GM21367 (cell line): ENCODE results near the gene FYB1.
A peak's percentile ranks its signal among the peaks of the same experiment; 100 is the strongest.
"Not testable (repeated sequence)": the region's sequence is repeated elsewhere in the genome, so short reads cannot be mapped to it uniquely, and the experiment has no call there.

Experiments
- ATAC-seq: cut with Tn5 transposase; IDR thresholded peaks from one replicate; pipeline ENCODE4 v1.9.1; 2021; ENCODE audit not compliant: unreplicated experiment

FYB1 gene

DNA sequence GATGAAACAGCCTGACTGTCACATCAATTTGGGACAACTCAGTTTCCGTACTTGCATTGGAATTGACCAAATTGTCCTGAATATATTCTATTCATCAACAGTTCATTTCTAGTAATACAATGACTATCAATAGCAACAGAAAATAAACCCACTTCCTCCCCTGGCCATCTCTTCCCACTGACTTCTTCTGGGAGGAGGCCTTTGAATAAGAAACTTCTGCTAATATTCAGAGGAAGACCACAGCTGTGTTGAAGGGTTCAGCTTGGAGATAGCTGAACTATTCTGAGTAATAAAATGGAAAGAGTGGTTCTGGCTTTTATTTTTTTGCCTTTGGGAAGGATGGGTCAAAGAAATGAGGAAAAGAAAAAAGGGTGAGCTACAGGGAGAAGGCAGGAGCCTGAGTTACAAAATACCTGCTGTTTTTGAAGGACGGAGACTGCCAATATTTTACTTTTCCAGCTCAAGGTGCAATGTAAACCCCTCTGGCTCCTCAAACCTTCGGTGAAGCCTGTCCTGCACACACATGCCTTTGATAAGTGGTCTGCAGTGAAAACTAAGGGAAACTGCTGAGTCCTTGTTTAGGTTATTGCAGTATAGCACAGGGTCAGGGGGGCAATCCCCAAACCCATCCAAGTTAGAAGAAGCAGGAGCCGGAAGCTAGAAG, 29.9 kb downstream of the FYB1 start:
- no peak for ATAC-seq

DNA sequence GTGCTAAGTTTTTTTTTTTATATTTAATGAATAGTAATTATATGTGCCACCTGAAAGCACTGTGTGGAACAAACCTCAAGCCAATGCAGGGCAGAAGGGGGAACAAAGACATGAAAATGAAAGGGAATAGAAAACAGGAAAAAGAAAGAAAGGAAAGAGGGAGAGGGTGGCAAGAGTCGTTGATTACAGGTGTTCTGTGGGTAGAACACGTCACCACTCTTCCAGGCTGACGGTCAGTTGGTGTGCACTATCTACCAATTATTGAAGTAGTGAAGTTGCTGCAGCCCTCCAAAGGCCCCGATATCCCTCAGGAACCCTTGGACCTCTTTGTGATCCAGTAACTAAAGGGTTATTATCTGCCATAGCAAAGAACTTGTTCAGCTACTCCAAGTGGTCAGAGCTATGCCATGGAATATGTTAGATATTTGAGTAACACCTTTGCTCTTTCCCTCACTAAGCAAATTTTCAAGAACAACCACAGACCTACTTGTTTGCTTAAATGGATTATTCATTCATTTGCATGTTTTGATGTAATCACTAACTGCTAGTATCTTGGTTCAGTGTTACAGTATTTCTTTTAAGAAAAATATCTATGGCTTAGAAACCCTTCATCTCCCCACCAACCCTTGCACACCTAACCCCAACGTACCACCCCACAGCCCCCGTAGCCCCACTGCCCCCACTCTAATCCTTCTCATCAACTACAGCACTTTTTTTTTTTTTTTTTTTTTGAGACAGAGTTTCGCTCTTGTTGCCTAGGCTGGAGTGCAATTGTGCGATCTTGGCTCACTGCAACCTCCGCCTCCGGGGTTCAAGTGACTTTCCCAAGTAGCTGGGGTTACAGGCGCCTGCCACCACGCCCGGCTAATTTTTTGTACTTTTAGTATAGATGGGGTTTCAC, 31.3 kb downstream of the FYB1 start:
- no peak for ATAC-seq

DNA sequence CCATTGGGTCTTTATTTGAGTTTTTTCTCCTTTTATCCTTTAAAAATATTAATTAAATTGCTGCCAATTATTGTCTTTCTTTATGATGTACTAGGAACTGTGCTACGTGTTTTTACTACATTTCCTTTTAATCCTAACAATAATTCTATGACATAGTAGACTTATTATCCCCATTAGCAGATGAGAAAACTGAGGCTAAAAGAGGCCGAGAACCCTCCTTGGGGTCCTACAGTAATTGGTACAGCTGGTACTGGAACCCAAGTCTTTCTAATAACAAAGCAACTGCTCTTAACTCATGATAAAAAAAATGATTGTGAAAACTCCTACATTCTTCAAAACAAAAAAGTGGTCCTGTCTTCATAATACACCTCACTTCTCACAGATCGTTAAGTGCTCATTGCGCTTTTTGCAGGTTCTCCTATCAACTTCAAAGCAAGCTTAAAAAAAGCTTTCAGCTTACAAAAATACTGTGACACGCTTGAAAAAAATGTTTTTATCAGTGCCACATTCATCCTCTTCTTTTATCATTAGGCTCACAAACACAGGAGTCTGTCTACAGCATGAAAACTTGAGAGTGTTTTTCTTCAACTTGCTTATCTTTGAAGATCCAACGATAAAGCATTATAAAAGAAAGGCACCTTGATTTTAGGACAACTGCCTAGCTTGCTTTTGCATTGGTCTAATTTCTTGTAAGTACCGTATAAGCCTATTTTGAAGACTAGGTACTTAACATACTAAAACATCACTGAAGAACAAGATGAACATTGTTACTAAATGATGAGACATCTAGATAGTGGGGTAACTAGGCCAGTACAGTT, 32.4 kb downstream of the FYB1 start:
- ATAC-seq, result no peak

DNA sequence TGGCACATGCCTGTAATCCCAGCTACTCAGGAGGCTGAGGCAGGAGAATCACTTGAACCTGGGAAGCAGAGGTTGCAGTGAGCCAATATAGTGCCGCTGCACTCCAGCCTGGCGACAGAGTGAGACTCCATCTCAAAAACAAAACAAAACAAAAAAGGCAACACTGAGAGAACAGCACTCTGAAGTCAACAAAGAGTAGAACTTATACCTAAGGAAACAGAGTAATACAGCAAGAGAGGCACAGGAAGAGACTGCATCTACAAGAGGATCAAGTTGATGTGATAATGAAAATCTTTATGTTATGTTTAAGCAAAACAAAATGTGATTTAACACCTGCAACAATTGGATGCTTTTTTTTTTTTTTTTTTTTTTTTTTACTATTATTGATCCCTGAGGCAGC, 33.1 kb downstream of the FYB1 start:
- no peak for ATAC-seq

DNA sequence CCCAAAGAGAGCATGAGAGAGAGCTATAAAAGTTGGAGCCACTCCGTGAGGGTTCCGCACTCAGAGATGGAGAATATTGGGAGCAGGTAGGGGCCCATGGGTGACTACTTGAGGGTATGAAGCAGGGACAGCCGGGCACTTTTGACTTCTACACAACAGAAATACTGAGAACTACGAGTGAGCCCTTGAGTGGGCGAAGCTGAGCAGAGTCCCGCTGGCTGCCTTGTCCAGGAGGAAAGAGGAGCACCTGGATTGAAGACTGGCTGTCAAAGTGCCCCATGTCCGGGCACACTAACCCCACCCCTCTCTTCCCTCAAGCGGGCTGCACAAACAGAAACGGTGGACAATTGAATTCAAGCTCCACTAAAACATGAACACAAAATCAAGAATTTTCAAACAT, 33.6 kb downstream of the FYB1 start:
- no peak for ATAC-seq

DNA sequence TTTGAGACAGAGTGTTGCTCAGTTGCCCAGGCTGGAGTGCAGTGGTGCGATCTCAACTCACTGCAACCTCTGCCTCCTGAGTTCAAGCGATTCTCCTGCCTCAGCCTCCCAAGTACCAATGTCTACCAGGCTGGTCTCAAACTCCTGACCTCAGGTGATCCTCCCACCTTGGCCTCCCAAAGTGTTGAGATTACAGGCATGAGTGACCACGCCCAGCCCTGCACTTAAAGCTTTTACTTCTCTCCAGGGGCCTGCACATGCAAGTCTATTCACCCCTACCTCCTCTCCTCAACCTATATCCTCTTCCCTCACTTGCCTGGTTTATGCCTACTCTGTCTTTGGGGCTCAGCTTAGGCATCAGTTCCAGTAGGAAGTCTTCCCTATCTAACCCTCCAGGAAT, 39.8 kb downstream of the FYB1 start:
- ATAC-seq, result not testable (repeated sequence)

DNA sequence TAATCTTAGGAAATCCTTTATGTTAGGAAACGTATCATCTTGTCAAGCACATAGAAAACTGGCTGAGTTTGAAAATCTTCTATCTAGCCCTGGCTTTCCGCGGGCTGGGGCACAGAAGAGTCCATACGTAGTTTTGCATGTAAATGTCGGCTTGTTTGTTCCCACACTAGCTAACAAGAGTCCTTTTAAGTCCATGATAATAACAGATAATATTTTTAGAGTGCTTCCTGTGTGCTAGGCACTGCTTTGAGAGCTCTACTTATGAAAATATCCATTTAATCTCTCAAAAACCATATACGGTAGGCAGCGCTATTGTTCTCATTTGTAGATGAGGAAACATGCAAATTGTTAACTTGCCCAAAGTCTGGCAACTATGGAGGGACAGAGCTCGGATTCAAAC, 40.5 kb downstream of the FYB1 start:
- no peak for ATAC-seq

DNA sequence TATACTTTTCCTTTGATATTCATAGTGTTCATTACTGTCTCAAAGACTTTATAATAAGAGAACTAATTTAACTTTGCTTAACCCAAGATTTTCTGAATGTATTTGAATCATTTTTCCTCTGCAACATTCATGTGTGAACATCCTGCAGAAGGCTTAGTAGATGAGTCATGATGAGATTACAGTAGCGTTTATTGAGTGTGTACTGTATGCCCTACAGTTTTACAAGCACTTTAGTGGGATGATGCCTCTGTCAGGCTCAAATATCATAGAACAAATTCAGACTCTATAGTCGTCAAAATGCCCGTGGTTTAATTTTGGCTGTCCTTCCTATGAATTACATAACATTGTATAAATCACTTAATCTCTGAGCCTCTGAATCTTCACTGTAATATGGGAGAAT, 41.2 kb downstream of the FYB1 start:
- ATAC-seq, result no peak

DNA sequence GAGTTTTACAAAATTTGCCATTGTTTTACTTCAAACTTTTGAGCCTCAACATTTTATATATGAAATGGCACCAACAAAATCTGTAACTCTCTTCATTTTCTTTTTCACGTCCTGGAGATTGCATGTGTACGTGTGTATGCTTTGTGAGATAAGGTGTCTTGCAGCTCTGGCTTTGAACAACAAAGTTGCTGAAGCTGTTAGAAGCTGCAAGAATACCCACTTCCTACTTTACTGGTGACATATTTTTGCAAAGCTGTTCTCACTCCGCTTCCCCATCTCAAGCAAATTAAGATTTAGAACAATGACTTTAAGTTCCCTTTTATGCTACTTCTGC, 41.8 kb downstream of the FYB1 start:
- peak; percentile 73 for ATAC-seq

DNA sequence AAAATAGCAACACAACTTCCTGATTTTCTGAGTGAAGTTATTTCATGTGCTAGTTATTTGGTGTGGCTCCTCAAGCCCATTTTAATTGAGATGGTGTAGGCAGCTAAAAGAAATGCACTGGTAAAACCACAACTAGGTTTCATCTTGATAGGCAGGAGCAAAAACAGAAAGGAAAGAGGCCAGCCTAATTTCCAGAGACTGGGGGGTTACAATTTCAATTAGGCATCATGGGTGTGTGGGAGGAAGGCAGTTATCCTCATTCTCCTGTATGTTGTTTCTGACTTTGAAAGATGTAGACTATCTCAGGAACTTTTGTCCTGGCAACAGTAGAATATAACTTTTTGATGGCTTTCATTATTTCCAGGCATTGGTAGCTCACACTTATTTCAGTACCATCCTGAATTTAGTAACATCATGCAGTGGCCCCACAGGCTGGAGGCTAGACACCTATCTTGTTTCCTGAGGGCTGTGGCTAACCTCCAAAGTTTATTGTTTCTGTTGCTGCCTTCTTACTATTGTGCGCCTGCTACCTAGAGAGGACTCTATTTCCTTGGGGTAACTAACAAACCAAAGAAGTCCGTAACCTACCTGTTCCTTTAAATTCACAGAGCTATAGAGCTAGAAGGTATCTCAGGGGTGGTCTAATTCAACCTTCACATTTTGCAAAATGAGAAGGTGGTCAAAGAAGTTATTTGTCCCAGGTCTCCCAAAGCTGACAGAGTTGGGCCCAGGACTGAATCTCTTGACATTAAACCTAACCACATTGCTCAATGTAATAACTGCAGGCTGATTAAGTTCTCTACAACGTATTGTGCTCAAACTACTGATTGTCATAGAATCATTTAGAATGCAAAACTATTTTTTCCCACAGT, 42.4 kb downstream of the FYB1 start:
- ATAC-seq, result peak; percentile 31

DNA sequence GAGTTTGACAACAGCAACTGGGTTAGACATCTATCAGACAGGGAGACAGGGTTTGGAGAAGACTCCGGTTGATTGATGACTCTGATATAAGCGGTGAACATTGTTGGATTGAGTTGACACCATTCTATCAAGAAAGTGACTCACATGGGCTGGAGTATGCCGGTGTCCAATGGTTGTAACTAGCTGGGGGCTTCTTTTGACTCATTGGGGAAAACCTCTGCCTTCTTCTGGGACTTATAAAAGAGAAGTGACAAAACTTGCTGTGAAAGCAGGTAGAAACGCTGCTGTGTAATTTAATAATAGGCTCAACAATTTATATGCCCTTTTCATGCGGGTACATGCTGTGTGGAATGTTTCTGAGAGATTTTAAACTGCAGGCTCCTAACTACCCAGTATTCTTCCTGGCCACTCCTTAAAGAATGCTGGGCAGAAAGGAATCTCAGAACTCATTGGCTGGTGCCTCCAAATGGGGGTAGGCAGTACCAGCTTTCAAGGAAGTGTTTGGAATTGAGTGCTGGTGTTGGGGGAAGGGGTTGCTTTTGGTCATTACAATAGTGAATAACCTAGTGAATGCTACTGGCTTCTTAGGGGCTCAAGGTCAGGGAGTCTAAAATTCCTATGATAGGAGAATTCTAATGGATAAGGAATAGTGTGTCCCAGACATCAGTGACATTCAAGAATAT, 43.9 kb downstream of the FYB1 start:
- no peak for ATAC-seq

DNA sequence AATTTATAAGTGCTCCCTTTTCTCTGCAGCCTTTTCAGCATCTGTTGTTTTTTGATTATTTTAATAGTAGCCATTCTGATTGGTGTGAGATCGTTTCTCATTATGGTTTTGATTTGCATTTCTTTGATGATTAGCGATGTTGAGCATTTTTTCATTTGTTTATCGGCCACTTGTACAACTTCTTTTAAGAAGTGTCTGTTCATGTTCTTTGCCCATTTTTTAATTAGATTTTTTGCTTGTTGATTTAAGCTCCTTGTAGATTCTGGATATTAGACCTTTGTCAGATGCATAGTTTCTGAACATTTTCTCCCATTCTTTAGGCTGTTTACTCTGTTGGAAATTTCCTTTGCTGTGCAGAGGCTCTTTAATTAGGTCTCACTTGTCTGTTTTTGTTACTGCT, 46.3 kb downstream of the FYB1 start:
- ATAC-seq, result no peak

DNA sequence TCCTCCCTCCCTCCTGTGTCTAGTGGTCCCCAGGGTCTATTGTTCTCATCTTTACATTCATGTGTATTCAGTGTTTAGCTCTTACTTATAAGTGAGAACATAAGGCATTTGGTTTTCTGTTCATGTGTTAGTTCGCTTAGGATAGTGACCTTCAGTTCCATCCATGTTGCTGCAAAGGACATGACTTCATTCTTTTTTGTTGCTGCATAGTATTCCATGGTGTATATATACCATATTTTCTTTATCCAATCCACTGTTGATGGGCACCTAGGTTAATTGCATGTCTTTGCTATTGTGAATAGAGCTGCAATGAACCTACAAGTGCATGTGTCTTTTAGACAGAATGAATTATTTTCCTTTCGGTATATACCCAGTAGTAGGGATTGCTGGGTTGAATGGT, 46.8 kb downstream of the FYB1 start:
- ATAC-seq, result no peak

DNA sequence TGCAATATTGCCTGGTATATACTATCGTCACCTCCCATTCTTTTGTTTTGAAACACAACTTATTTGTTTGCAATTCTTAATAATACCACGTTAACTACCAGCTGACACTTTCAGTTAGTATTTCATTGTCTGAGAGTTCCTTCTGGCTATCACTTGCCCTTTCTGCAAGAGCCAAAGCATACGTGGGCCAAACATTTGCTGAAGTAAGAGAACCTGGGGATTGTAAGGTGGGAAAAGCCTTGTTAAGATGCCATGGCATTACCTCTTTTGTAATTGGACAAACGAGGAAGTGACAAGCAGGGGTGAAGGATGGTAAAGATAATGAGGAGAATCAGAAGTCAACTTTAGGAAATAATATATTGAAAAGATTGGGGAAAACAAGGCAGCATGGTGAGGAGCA, 47.7 kb downstream of the FYB1 start:
- no peak for ATAC-seq

DNA sequence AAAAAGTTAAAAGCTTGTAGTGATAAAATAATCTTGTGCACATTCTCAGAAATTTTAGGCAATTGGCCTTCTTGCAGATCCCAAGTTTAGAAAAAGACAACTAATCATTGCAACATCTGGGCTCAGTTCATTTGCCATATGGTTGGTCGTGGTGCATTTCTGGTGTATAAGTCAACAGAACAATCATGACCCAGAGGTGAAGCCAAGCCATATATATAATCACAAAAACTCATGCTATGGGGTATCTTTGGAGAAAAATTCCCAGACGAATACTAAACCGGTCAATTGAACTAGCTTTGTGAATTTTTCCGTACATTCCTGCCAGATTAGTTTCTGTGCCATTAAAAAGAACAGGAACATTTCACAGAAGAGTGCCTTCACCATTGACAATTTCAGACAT, 50.3 kb downstream of the FYB1 start:
- ATAC-seq, result no peak

DNA sequence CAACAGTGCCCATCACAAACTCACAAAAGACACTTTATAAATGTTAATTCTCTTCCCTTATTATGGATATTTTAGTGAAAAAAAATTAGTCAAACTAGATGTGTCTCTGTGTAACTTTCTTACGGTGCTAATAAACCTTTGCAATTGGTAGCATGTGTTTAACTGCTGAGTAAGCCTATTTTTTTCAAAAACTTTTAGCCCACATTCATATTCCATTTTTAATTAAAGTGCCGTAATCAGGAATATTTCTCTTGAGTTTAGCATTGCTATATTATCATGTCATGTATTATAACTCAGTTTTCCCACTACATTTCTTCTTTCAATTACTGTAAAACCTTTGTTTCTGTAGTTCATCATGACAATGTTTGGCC, 51.4 kb downstream of the FYB1 start:
- ATAC-seq, result no peak

DNA sequence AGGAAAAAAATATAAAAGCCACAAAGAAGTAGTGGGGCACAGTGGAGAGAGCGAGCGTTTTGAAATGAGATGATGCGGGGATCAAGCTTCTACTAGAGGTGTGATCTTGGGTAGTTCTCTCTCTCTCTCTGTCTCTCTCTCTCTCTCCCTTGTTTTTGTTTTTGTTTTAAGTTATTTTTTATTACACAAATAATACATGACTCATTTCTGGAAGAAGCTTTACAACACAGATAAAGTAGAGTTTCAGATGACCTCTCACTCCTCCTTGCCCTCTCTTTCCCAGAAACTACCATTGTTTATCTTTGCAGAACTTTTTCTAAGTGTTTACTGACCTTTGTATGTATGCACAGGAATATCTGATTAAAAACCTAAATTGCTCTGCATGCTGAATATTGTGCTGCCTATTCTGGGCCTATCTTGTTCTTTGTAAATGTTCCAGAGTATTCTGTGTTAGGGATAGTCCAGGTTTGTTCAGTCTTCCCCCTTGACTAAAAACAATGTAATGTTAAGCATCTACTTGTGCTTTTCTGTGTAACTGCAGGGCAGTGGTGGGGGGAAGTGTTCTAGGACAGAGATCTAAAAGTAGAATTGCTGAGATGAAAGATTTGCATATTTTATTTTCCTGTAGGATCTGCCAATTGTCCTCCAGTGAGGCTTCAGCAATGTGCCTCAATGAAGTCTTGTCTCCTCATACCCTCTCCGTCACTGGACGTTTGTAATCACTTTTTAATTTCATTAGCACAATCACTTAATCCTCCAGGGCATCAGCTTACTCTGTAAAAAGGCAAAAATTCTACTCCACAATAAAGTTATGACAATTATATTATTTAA, 52.0 kb downstream of the FYB1 start:
- ATAC-seq, result no peak

DNA sequence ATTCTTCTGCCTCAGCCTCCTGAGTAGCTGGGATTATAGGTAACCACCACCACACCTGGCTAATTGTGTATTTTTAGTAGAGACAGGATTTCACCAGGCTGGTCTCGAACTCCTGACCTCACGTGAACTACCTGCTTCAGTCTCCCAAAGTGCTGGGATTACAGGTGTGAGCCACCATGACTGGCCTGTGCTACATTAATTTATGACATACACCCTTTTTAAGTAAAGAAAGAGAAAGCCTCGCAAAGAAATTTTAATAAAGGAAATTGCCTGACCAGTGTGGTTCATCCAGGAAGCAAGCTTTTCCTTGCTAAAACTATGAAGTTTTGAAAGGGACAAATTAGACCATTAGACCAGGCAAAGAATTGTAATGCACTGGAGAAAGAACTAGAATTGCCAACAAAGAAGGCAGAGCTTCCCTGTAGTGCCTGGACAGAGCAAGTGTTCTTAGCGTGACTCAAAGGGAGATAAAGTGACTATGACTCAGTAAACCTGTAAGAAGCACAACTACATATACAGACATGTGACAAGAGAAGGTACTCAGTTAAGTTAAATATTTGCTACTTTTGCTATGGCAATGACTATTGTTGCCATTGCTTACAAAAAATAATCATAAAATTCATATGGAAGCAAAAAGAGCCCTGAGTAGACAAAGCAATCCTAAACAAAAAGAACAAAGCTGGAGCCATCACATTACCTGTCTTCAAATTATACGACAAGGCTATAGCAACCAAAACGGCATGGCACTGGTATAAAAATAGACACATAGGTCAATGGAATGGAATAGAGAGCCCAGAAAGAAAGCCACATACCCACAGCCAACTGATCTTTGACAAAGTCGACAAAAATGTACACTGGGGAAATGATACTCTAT, 54.6 kb downstream of the FYB1 start:
- ATAC-seq, result peak; percentile 51

DNA sequence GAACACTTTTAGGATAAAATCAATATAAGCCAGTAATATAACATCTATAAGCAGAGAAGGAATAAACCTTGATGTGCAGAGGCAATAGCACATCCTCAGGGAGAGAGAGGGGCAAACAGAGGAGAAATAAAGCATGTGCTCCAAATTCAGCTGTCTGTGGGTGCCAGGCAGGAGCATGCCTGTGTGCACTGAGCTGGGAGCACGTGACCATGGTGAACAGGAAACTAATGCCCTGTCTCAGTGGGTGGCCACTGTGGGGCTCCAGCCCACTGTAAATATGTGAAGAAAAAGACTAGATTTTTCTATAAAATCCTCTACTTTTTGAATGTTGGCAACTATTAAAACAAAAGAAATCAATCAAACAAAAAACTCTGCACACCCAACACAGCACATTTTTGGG, 55.3 kb downstream of the FYB1 start:
- ATAC-seq, result no peak
